ENCODE results near the gene DCAF10. TPM values are rescaled to one million over a fixed set of nuclear protein-coding genes. Genes with fewer than 3 reads are reported as not detected.

Gene DCAF10
- total and polyA plus RNA-seq, 2 of the 13 experiments (the other 11 are each of a cell fraction or from before 2014, with no cell fraction given): 9.2 to 20.3 TPM

DNA sequence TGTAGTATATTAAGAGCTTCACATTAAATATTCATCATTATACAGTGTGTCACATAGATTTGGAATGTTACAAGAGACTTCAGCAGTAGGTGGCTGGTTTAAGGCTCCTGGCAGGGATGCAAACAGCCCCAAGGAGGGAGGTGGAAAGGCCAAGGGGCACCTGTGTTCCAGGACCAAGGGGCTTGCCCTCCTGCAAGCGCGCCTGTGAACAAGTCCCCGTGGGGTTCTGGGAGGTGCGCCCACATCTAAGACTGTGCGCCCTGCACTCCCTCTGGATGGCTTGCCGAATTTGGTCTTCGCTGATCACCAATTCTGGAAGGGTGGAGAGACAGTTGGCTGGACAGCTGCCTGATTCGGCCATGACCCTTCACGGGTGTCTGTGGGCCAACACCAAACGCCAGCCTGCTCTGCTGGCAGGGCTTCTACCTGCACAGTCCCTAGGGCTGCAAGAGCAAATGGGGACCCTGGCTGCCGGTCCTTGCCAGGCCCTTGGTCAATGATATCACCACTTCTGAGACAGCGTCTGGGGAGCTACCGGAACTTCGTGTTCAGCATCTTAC is 115.4 kb downstream of the DCAF10 start:
- Histone ChIP-seq H3K79me2 (ENCODE audit: insufficient read depth, low read length) (no peaks in the 10 kb centered on the region), H3K27ac (ENCODE audit: extremely low read length, insufficient read depth, low read length) (no peak overlapping the region), H3K4me3 (replicated peaks in 1 of 3; ENCODE audit: insufficient read depth in 1 of 3, low read depth in 2 of 3, low read length in 3 of 3) (no peak overlapping the region), H3K9ac (ENCODE audit: insufficient read depth, low read depth, low read length) (no peak overlapping the region), H3K4me1 (ENCODE audit: insufficient read depth, low read length) (no peaks in the 10 kb centered on the region), H3K9me3 (ENCODE audit: low read length) (no peaks in the 10 kb centered on the region), H4K20me1 (ENCODE audit: insufficient read depth, low read length) (peaks cover 4% of the 10 kb centered on the region; the same call in 1 of the 2 replicates), H3K36me3 (replicated peaks in 1 of 2; ENCODE audit: control insufficient read depth in 1 of 2, insufficient read depth in 2 of 2, low read length in 2 of 2) (peaks cover 24 to 37% of the 10 kb centered on the region in 2 experiments; a peak in 4 of 5 replicates), H3K4me2 (ENCODE audit: low read depth, low read length) (no peak overlapping the region), H2AFZ (ENCODE audit: low read length) (no peak overlapping the region), H3K27me3 (ENCODE audit: control insufficient read depth in 1 of 2, insufficient read depth in 2 of 2, low read length in 2 of 2) (no peaks in the 10 kb centered on the region)
- WGBS (ENCODE audit: low lambda C conversion rate): 100% methylated on average over 2 of the region's 14 CpGs
- FAIRE-seq (no peak), ATAC-seq (no peak), DNase-seq (ENCODE audit: low spot score) (no peak)
- intact Hi-C loops (cut with micrococcal nuclease; ENCODE audit: unreplicated experiment): no loop called here
- in situ Hi-C loops (cut with HindIII; ENCODE audit: extremely low pct_ligation_motif_present, low pct_unique_long_range_greater_than_20kb): loop anchor here (25.0 kb wide), 1 partner anchor 429 kb away; the partner anchor contains the start of gene POLR1E
- no TSS peak for BruUV-seq (replicated peaks)
- POLR2A ChIA-PET: no interaction called here
- CTCF ChIA-PET (ENCODE audit: low intra/inter-chr PET ratio, low total read pairs): interaction anchor here (2.9 kb wide), 1 partner anchor 172 kb away, joined by 16 read pairs; no protein-coding TSS in a partner anchor
- TF ChIP-seq AGO1 (IDR thresholded peaks at IDR 0.05; ENCODE audit: low read depth, low read length, poor library complexity, severe bottlenecking) (no peak), RBM22 (optimal IDR thresholded peaks at IDR 0.05; ENCODE audit: low read length) (peak; percentile 69)

DNA sequence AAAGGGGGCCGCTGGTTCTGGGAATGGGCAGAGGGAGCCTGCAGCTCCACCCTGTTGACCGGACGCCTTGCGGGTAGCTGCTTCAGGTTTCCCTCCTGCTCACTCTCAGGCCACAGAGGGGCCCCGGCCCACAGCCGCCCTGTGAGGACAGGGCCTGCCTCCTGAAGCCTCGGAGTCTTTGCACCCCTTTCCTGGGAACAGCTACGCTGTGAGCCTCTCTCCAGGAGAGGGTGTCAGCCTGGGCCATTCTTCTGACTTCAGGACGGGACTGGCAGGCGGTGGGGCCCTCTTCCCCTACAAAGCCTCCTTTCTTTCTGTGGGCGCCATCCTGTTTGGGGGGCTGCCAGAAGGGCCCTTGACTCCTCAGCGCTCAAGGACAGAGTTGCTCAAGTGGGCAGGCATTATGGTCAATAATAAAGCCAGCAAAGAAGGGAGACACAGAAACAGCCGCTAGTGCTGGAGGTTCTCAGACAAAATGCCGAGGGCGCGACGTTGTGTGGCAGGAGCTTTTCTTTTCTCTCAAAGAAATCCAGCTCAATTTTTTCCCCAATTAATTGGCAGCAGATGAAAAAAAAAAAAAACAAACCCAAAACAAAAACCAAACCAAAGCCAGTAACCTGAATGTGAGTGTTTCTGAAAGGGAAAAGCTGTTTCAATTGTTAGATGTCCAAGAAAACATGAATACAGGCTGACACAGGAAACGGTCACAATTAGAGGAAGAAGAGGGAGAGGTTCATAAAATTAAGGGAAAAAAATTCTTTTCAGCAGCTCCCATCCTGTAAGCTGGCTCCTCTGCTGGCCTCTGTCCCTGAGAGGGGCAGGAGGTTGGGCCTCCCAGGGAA is 116.1 kb downstream of the DCAF10 start:
- Histone ChIP-seq H3K79me2 (ENCODE audit: insufficient read depth, low read length) (no peaks in the 10 kb centered on the region), H3K9me3 (ENCODE audit: low read length) (no peaks in the 10 kb centered on the region), H3K36me3 (replicated peaks in 1 of 2; ENCODE audit: control insufficient read depth in 1 of 2, insufficient read depth in 2 of 2, low read length in 2 of 2) (peaks cover 27 to 44% of the 10 kb centered on the region in 2 experiments), H2AFZ (ENCODE audit: low read length) (no peak overlapping the region), H3K27ac (ENCODE audit: extremely low read length, insufficient read depth, low read length) (no peak overlapping the region), H4K20me1 (ENCODE audit: insufficient read depth, low read length) (peaks cover 5% of the 10 kb centered on the region; the same call in 1 of the 2 replicates), H3K9ac (ENCODE audit: insufficient read depth, low read depth, low read length) (no peak overlapping the region), H3K27me3 (ENCODE audit: control insufficient read depth in 1 of 2, insufficient read depth in 2 of 2, low read length in 2 of 2) (no peaks in the 10 kb centered on the region), H3K4me3 (replicated peaks in 1 of 3; ENCODE audit: insufficient read depth in 1 of 3, low read depth in 2 of 3, low read length in 3 of 3) (no peak overlapping the region), H3K4me2 (ENCODE audit: low read depth, low read length) (no peak overlapping the region), H3K4me1 (ENCODE audit: insufficient read depth, low read length) (no peaks in the 10 kb centered on the region)
- no peak for DNase-seq (ENCODE audit: low spot score)
- FAIRE-seq: no peak
- ATAC-seq: no peak
- no TSS peak for BruUV-seq (replicated peaks)
- in situ Hi-C loops (cut with HindIII; ENCODE audit: extremely low pct_ligation_motif_present, low pct_unique_long_range_greater_than_20kb): loop anchor here (25.0 kb wide), 1 partner anchor 429 kb away; the partner anchor contains the start of gene POLR1E
- ChIA-PET POLR2A (no interaction called here), CTCF (ENCODE audit: low intra/inter-chr PET ratio, low total read pairs) (no interaction called here)
- WGBS (ENCODE audit: low lambda C conversion rate): 94% methylated on average over 12 of the region's 18 CpGs
- intact Hi-C loops (cut with micrococcal nuclease; ENCODE audit: unreplicated experiment): no loop called here
- TF ChIP-seq AGO2 (optimal IDR thresholded peaks at IDR 0.05; ENCODE audit: low read depth, low read length): peak; percentile 85
- peak; percentile 1 for TF ChIP-seq RBM22 (optimal IDR thresholded peaks at IDR 0.05; ENCODE audit: low read length)
- no peak for TF ChIP-seq XBP1 (CRISPR knock-in tag; IDR thresholded peaks at IDR 0.05)
- TF ChIP-seq MIER2 (CRISPR knock-in tag; IDR thresholded peaks at IDR 0.05): no peak

Other genes starting within 250 kb of the DCAF10 start
- gene FBXO10, start 224.4 kb upstream of the DCAF10 start, total RNA-seq (2016; rRNA removed; fragmentation: Illumina TruSeq; extraction: Trizol): 2.8 and 3.1 TPM in 2 replicates
- gene FBXO10, start 224.4 kb upstream of the DCAF10 start, polyA plus RNA-seq (2011; rRNA removed): 5.1 and 6.4 TPM in 2 replicates
- 315 and 450 TPM in 2 replicates for gene TOMM5, start 208.2 kb upstream of the DCAF10 start, total RNA-seq (2016; rRNA removed; fragmentation: Illumina TruSeq; extraction: Trizol)
- 118 and 147 TPM in 2 replicates for gene TOMM5, start 208.2 kb upstream of the DCAF10 start, polyA plus RNA-seq (2011; rRNA removed)
- not detected in 2 replicates for gene FRMPD1, start 149.8 kb upstream of the DCAF10 start, total RNA-seq (2016; rRNA removed; fragmentation: Illumina TruSeq; extraction: Trizol)
- not detected in 2 replicates for gene FRMPD1, start 149.8 kb upstream of the DCAF10 start, polyA plus RNA-seq (2011; rRNA removed)
- gene TRMT10B, start 47.0 kb upstream of the DCAF10 start, total RNA-seq (2016; rRNA removed; fragmentation: Illumina TruSeq; extraction: Trizol): 3.1 and 3.3 TPM in 2 replicates
- gene TRMT10B, start 47.0 kb upstream of the DCAF10 start, polyA plus RNA-seq (2011; rRNA removed): 3.9 TPM in 2 replicates
- gene EXOSC3, start 15.7 kb upstream of the DCAF10 start, total RNA-seq (2016; rRNA removed; fragmentation: Illumina TruSeq; extraction: Trizol): 68.7 and 98.1 TPM in 2 replicates
- gene EXOSC3, start 15.7 kb upstream of the DCAF10 start, polyA plus RNA-seq (2011; rRNA removed): 12.0 and 17.5 TPM in 2 replicates
- gene SLC25A51, start 103.3 kb downstream of the DCAF10 start, total RNA-seq (2016; rRNA removed; fragmentation: Illumina TruSeq; extraction: Trizol): 37.7 and 40.7 TPM in 2 replicates
- gene SLC25A51, start 103.3 kb downstream of the DCAF10 start, polyA plus RNA-seq (2011; rRNA removed): 14.6 and 15.4 TPM in 2 replicates

Data from HepG2 (cell line).